Measurements from ENCODE around the gene PDXDC1. TPM values are rescaled to one million over a fixed set of nuclear protein-coding genes. Genes with fewer than 3 reads are reported as not detected.
"Not testable (repeated sequence)": the region's sequence is repeated elsewhere in the genome, so short reads cannot be mapped to it uniquely, and the experiment has no call there.

The PDXDC1 gene
- polyA plus RNA-seq, 1 experiment: 68.6 TPM

DNA sequence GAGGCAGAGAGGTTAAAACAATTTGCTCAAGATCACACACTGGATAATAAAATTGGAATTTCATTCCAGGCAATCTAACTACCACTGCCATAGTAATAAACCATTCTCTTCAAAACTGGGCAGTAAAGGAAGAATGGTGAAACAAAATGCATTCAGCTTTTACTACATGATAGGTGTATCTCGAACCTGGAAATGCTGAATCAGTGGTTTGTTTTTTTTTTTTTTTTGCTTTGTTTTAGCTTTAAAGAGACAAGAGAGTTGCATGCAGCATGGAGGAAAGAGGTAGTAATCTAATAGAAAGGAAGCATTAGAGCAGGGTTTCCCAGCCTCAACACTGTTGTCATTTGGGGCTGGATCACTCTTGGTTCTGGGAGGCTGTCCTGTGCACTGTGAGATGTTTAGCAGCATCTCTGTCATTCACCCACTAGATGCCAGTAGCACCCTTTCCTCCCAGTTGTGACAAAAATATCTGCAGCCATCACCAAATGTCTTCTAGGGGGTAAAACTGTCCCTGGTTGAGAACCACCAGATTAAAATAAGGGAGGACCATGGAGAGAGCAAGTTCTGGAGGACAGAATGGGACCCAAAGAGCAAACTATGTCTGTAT is 115.9 kb downstream of the PDXDC1 start:
- H3K4me3 ChIP-seq (ENCODE audit: low read depth, low read length); CTCF ChIA-PET; H3K27me3 ChIP-seq (ENCODE audit: control insufficient read depth, insufficient read depth, low read length); DNase-seq (ENCODE audit: low read depth); H3K36me3 ChIP-seq (ENCODE audit: control insufficient read depth, insufficient read depth, low read length); POLR2A ChIA-PET: not testable (repeated sequence)

DNA sequence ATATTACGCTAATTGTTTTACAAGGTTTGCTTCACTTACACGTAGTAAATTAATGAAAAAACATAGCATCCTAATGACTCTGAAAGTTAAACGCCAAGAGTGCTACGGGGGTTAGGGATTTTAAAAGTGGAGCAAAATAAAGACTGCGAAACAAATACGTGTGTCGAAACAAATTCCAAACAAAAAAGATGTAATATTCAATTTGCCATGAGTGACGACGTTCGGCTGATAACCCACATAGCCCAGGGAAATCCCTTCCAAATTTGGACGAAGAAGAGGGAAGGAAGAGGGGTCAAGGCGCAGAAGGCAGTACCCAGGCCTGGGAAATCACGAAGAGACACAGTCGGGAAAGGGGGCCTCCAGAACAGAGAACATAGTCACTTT is 118.7 kb downstream of the PDXDC1 start:
- DNase-seq (ENCODE audit: low read depth); POLR2A ChIA-PET; CTCF ChIA-PET; H3K27me3 ChIP-seq (ENCODE audit: control insufficient read depth, insufficient read depth, low read length); H3K36me3 ChIP-seq (ENCODE audit: control insufficient read depth, insufficient read depth, low read length): not testable (repeated sequence)
- H3K4me3 ChIP-seq (ENCODE audit: low read depth, low read length): peak overlapping the region; percentile 46

DNA sequence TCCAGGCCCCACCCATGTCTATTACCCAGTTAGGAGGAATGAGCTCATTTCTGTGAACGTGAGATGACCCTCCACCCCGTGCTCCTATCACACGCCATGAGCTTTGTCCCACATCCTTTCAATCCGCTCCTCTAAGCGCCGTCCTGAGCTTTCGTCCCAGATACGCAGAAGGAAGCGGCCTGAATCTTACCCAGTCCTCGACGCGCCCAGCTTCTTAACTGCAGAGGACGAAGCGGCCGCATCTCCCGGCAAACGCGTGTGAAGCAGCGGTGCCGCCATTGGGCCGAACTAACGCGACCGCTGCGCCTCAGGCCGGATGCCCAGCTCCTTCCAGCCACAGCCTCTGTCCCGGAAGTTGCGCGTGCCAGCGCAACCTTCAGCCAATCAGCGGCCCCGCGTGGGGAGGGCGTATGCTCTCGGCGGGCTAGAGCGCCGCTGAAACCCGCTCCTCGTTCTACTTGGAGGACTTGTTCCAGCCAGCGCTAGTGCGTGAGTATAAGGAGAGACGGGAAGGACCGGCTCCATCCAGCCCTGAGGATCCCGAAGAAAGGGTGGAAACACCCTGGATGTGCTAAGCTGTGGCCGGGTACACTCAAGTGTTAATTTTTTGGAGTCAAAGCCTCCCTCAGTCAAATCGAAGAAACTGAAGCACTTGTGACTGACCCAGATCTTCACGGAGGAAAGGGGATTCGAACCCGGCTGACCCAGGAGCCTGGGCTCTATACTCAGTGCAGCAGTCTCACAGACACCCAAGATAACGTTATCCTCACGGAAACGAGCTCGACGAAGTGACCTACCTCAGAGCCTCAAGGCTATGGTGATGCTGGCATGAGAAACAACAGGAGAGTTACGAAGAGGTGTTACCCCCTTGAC is 119.4 kb downstream of the PDXDC1 start, which contains the start of gene RRN3:
RRN3 (minus strand) TSS at position 318 of the 873 bp plus-strand sequence; CDS start at position 279, 39 bp downstream.
- POLR2A ChIA-PET; CTCF ChIA-PET; H3K27me3 ChIP-seq (ENCODE audit: control insufficient read depth, insufficient read depth, low read length); H3K36me3 ChIP-seq (ENCODE audit: control insufficient read depth, insufficient read depth, low read length): not testable (repeated sequence)
- peak within 1 kb of the TSS; percentile 46 for H3K4me3 ChIP-seq (ENCODE audit: low read depth, low read length)
- peak; percentile 66 for DNase-seq (ENCODE audit: low read depth)

DNA sequence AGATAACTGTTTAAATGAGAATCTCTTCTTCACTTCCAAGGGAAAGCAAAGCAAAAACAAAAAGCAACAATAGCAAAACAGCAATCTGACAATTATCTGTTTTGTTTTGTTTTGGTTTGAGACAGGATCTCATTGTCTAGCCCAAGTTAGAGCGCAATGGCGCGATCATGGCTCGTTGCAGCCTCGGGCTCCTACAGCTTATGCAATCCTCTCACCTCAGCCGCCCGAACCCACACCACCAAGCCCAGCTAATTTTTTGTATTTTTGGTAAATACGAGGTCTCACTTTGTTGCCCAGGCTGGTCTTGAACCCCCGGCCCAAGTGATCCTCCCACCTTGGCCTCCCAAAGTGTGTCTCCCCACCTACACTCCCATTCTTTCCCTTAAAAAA is 121.8 kb downstream of the PDXDC1 start:
- CTCF ChIA-PET; H3K36me3 ChIP-seq (ENCODE audit: control insufficient read depth, insufficient read depth, low read length); H3K4me3 ChIP-seq (ENCODE audit: low read depth, low read length); DNase-seq (ENCODE audit: low read depth); POLR2A ChIA-PET; H3K27me3 ChIP-seq (ENCODE audit: control insufficient read depth, insufficient read depth, low read length): not testable (repeated sequence)

DNA sequence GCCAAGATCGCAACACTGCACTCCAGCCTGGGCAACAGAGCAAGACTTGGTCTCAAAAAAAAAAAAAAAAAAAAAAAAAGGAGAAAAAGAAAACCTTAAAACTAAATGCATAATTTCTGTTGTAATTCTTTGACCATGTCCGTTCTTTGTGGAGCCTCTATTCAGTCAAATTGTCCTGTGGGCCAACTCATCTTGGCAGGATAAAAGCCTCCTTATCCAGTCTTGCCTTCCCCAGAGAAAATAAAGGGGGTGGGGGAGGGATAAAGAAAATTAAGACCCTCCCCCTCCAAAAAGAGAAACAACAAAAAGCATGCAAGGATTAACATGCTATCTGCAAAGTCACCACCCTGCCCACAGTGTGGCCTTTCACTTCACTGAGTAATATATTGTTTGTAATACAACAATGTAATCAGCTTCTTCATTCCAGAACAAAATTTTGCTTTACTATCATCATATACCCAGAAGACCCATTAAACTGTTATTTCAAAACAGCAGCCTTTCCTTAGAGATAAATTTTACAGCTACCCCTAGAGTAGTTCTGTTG is 124.6 kb downstream of the PDXDC1 start:
- POLR2A ChIA-PET; DNase-seq (ENCODE audit: low read depth); H3K27me3 ChIP-seq (ENCODE audit: control insufficient read depth, insufficient read depth, low read length); H3K4me3 ChIP-seq (ENCODE audit: low read depth, low read length); H3K36me3 ChIP-seq (ENCODE audit: control insufficient read depth, insufficient read depth, low read length); CTCF ChIA-PET: not testable (repeated sequence)

DNA sequence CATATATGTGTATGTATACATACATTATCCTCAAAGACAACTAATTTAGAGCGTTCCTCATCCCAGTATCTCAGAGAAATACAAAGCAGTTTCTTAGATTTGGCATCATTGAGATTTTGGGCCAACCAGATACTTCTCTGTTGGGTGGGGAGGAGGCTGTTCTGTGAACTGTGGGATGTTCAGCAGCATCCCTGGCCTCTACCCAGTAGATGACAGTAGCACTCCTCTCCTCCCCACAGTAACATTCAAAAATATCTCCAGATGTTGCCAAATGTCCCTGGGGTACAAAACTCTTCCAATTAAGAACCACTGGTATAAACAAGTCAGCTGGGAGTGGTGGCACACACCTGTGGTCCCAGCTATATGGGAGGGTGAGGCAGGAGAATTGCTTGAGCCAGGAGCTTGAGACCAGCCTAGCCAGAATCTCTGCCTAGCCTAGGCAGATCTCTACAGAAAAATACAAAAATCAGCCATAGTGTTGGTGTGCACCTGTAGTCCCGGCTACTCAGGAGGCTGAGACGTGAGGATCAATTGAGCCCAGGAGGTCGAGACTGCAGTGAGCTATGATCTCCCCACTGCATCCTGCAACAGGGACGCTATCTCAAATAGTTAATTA is 125.7 kb downstream of the PDXDC1 start:
- POLR2A ChIA-PET; H3K27me3 ChIP-seq (ENCODE audit: control insufficient read depth, insufficient read depth, low read length); DNase-seq (ENCODE audit: low read depth); CTCF ChIA-PET; H3K4me3 ChIP-seq (ENCODE audit: low read depth, low read length); H3K36me3 ChIP-seq (ENCODE audit: control insufficient read depth, insufficient read depth, low read length): not testable (repeated sequence)

DNA sequence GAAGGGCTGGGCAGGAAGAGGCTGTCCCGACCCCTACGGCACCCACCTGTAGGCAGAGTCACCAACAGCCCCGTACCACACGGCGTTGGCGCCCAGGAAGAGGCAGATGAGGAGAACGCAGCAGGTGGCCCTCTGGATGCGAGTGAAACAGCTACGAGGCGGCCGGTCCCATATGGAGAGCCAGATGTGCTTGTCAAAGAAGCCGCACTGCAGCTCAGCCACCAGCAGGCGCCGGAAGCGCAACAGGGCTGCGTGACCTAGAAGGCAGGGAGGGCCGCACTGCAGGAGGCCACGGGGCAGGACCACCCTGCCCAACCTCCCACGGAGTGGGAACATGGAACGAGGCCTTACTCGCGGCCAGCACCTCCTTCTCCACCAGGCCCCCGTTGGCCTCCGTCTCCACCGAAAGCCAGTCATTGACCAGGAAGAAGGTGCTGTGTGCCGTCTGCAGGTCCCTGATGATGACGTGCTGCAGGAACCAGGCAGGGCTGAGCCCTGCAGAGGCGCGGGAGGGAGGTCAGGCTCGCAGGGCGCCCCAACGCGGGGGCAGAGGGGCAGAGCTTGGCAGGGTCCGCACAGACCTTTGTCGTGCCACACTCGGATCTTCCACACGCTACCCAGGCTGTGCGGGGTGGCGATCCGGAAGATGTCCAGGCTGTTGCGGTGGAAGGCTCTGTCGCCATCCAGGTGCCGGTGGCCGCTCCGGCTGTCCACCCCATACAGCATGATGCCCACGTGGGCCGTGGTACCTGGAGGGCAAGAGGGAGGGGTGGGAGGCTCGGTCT is 153.0 kb downstream of the PDXDC1 start:
- CTCF ChIA-PET; H3K27me3 ChIP-seq (ENCODE audit: control insufficient read depth, insufficient read depth, low read length); POLR2A ChIA-PET; DNase-seq (ENCODE audit: low read depth); H3K4me3 ChIP-seq (ENCODE audit: low read depth, low read length); H3K36me3 ChIP-seq (ENCODE audit: control insufficient read depth, insufficient read depth, low read length): not testable (repeated sequence)

DNA sequence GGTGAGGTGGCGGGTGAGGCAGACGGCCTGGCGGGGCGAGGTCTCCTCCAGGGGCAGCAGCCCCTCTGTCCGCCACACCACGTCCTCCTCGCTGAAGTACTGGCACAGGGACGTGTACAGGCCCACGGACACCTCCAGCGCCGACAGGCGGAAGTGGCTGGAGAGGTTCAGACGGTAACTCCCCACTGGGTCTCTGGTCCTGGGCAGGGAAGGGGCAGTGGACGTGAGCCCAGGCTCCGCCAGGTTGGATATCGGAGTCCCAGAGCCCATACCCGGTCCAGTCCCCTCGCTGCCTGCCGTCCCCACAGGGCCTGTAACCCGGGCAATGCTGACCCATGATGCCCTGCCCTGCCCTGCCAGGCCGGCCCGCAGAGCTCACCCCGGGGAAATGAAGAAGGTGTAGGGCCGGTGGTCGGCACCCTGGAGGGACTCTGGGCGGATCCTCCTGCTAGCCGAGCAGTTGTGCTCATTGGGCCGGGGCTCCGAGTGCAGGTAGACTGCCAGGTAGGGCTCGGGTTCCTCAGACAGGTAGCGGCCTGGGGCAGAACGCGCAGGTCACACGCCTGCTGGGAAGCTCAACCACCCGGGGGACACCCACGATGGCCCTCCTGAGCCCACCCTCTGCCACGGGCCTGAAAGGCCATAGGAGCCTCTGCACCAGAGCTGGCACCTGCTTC is 155.6 kb downstream of the PDXDC1 start:
- CTCF ChIA-PET; DNase-seq (ENCODE audit: low read depth); H3K27me3 ChIP-seq (ENCODE audit: control insufficient read depth, insufficient read depth, low read length); H3K4me3 ChIP-seq (ENCODE audit: low read depth, low read length); POLR2A ChIA-PET; H3K36me3 ChIP-seq (ENCODE audit: control insufficient read depth, insufficient read depth, low read length): not testable (repeated sequence)

DNA sequence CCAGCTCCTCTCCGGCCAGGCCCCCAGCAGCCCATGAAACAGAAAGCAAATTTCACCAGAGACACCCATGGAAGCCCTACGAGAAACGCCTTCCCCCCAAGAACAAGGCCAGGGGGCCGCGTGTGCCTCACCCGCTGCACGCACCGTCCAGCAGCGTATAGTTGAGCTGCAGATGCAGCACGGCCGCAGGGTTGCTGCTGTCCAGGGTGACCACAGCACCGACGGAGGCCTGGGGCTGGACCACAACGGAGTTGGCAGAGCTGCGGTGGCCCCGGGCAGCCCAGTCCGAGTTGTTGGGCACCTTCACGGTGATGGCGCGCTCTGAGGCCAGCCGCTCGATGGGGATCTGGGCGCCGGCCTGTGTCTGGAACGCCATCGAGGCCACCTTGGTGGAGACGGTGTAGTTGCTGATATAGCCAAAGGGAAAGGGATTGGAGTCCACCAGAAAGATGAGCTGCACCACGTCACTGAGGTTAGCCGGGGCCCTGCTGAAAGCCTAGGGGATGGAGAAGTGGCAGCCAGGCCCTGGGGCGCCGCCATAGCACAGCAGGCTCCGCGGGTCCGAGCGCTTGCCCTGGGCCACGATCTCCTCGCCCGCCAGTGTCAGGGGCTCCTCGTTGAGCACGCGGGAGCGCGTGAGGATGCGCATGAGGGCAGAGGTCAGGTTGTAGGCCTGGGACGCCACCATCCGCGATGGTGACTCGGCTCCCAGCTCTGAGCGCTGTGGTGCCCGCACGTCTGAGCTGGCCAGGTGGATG is 156.3 kb downstream of the PDXDC1 start:
- CTCF ChIA-PET; H3K36me3 ChIP-seq (ENCODE audit: control insufficient read depth, insufficient read depth, low read length); H3K4me3 ChIP-seq (ENCODE audit: low read depth, low read length); H3K27me3 ChIP-seq (ENCODE audit: control insufficient read depth, insufficient read depth, low read length); DNase-seq (ENCODE audit: low read depth); POLR2A ChIA-PET: not testable (repeated sequence)

DNA sequence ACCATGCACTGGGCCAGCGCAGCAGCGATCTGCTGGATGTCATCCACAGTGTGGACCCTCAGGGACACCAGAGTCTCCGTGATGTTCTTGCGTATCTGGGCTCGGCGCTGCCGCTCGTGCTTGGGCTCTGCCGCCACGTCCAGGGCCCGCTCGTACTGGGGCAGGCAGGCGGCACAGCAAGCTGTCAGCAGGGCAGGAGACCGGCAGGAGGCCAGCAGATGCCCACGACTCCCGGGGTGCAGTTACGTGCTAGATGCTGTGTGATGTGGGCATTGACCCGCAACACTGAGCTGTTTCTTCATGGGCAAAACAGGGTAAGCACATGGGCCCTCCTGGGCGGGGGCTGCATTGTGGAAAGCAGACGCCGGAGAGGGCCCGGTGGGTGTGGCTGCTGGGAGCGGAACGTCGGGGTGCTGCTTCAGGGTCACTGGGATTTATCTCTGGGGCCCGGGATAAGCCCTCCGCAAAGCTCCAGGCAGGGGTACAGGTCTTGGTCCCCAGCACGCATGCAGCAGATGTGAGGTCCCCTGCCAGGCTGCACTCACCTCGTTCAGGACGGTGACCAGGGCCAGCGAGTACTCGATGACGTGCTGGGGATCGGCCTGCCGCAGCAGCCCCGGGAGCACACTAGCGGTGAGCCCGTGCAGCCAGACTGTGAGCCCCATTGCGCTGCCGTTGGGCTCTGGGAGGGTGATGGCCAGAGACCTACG is 158.0 kb downstream of the PDXDC1 start:
- H3K27me3 ChIP-seq (ENCODE audit: control insufficient read depth, insufficient read depth, low read length); DNase-seq (ENCODE audit: low read depth); H3K36me3 ChIP-seq (ENCODE audit: control insufficient read depth, insufficient read depth, low read length); POLR2A ChIA-PET; CTCF ChIA-PET; H3K4me3 ChIP-seq (ENCODE audit: low read depth, low read length): not testable (repeated sequence)

DNA sequence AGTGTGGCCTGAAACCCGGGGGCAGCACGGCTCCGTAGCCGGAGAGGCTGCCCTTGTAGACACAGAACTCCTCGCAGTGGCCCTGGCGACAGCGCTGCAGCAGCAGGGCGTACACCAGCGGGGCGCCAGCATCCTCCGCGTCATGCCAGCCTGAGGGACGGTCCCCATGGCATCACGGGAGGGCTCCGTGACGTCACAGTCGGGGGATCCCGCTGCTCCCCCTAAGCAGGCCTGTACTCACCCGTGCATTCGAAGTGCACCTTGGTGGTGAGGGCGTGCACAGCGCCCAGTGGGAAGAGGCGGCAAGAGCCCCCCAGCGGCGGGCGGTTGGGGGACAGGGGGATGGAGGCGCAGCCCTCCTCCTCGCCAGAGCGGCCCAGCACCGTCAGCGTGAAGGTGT is 158.7 kb downstream of the PDXDC1 start:
- CTCF ChIA-PET; H3K4me3 ChIP-seq (ENCODE audit: low read depth, low read length); POLR2A ChIA-PET; H3K36me3 ChIP-seq (ENCODE audit: control insufficient read depth, insufficient read depth, low read length); DNase-seq (ENCODE audit: low read depth); H3K27me3 ChIP-seq (ENCODE audit: control insufficient read depth, insufficient read depth, low read length): not testable (repeated sequence)

All from BJ (cell line).